Gastrocnemius medialis (tissue), 4 donors: Measurements from ENCODE around the gene PDHX. TPM values are rescaled to one million over a fixed set of nuclear protein-coding genes. Genes with fewer than 3 reads are reported as not detected.
A peak's percentile ranks its signal among the peaks of the same experiment; 100 is the strongest.

ENCODE experiments used
- ATAC-seq, 2 donors: fragments of 150-250 bp; one replicate each; pipeline ENCODE4 v1.9.1; 2016
- DNase-seq, 2 donors: peaks; one replicate each; pipeline ENCODE4 v3.0.0-alpha.2; 2019
- H3K27ac ChIP-seq, 4 donors: fragments of 200-600 bp; sonication (generic); 1 replicate in 1 of 4; 2 replicates in 3 of 4; pipeline ENCODE4 v1.5.1; 2016 to 2018; ENCODE audit warnings: mild to moderate bottlenecking in 2 of 4, moderate library complexity in 1 of 4
- H3K27me3 ChIP-seq, 3 donors: fragments of 200-600 bp; sonication (generic) in 2 of 3; 1 replicate in 1 of 3; 2 replicates in 2 of 3; pipeline versions ENCODE4 v1.5.1 to v1.6.0; 2016 to 2019; ENCODE audit warnings: mild to moderate bottlenecking in 1 of 3, moderate library complexity in 1 of 3
- H3K36me3 ChIP-seq, 2 donors: fragments of 200-600 bp; sonication (generic) in 1 of 2; one replicate each; pipeline ENCODE4 v1.5.1; 2017 to 2018
- H3K4me1 ChIP-seq, 2 donors: fragments of 200-600 bp; sonication (generic) in 1 of 2; one replicate each; pipeline ENCODE4 v1.5.1; 2016 to 2017; ENCODE audit warnings: mild to moderate bottlenecking in 2 of 2
- H3K4me3 ChIP-seq, 4 donors: fragments of 200-600 bp; sonication (generic) in 3 of 4; 1 replicate in 1 of 4; 2 replicates in 3 of 4; pipeline ENCODE4 v1.5.1; 2016 to 2019; ENCODE audit warnings: mild to moderate bottlenecking in 2 of 4
- H3K9me3 ChIP-seq, 3 donors: fragments of 200-600 bp; sonication (generic) in 2 of 3; 1 replicate in 1 of 3; 2 replicates in 2 of 3; pipeline ENCODE4 v1.5.1; 2016 to 2019
- CTCF ChIP-seq, 5 experiments: fragments of 450-650 bp in 3 of 5; fragments of 200-600 bp in 2 of 5; sonication (generic) in 2 of 5; IDR thresholded peaks in 4 of 5; conservative IDR thresholded peaks in 1 of 5; 1 replicate in 4 of 5; 2 replicates in 1 of 5; pipeline ENCODE4 v1.5.1; 2016 to 2019; ENCODE audit warnings: antibody characterized with exemption in 5 of 5, mild to moderate bottlenecking in 3 of 5, moderate library complexity in 3 of 5
- POLR2A ChIP-seq, 2 donors: fragments of 450-650 bp; IDR thresholded peaks; one replicate each; pipeline ENCODE4 v1.6.1; 2017; ENCODE audit warnings: antibody characterized with exemption in 2 of 2, mild to moderate bottlenecking in 2 of 2, moderate library complexity in 2 of 2
- in situ Hi-C, 4 donors: fragments of 200-750 bp; cut with MboI; loops; one replicate each; pipeline versions ENCODE4 v1.15.0 to v1.8.0; 2017; ENCODE audit warnings: low sequenced_read_pairs in 4 of 4
- intact Hi-C: fragments of 100-400 bp; cut with DNase I; formaldehyde crosslinking; loops from one replicate; pipeline ENCODE4 v1.15.1; 2023; ENCODE audit warnings: low total_unique reads
- total RNA-seq, 4 donors: library from RNA; depleted of rRNA; stranded (reverse); fragments of >200 nt; gene quantifications; one replicate each; pipeline versions ENCODE4 v1.1.0 to v1.2.3, GENCODE V29; 2016

The PDHX gene
- total RNA-seq, 4 donors from 2014 or later = 77.7 to 101 (median 87.3) TPM

- Histone ChIP-seq H3K4me3 (no peak overlapping the region), H3K9me3 (no peaks in the 10 kb centered on the region), H3K4me1 (peaks cover 56 to 57% of the 10 kb centered on the region in 2 donors), H3K27me3 (no peaks in the 10 kb centered on the region), H3K27ac (no peak overlapping the region), H3K36me3 (no peaks in the 10 kb centered on the region)
- DNase-seq (no peak), ATAC-seq (no peak)
- in situ Hi-C loops (loop anchor here (5.0 to 10.0 kb wide), 5 partner anchors 314 to 471 kb away; no protein-coding TSS in a partner anchor), intact Hi-C loops (loop anchor here (10.0 kb wide), 1 partner anchor 564 kb away; no protein-coding TSS in a partner anchor)
- TF ChIP-seq POLR2A (IDR thresholded peaks at IDR 0.05) = no peak
- no peak for TF ChIP-seq CTCF (IDR thresholded peaks at IDR 0.05 in 4 of 5, conservative IDR thresholded peaks at IDR 0.05 in 1 of 5)
These were observed 4.7 kb downstream of the PDHX start for GRCh38 chr11:34921156-34921555.

- intact Hi-C loops = loop anchor here (10.0 kb wide), 1 partner anchor 560 kb away; no protein-coding TSS in a partner anchor
- TF ChIP-seq POLR2A (IDR thresholded peaks at IDR 0.05) (no peak), CTCF (IDR thresholded peaks at IDR 0.05 in 4 of 5, conservative IDR thresholded peaks at IDR 0.05 in 1 of 5) (no peak)
- H3K36me3 ChIP-seq = no peaks in the 10 kb centered on the region
- no peaks in the 10 kb centered on the region for H3K9me3 ChIP-seq
- ATAC-seq (no peak), DNase-seq (no peak)
- in situ Hi-C loops = loop anchor here (5.0 to 10.0 kb wide), 5 partner anchors 310 to 468 kb away; no protein-coding TSS in a partner anchor
- peak overlapping the region in 3 of 4 donors; percentile 16 to 28 (median 17) for H3K27ac ChIP-seq
- no peaks in the 10 kb centered on the region for H3K27me3 ChIP-seq
- H3K4me1 ChIP-seq = peaks cover 65 to 70% of the 10 kb centered on the region in 2 donors
- no peak overlapping the region for H3K4me3 ChIP-seq
These were observed 8.3 kb downstream of the PDHX start for GRCh38 chr11:34924714-34925113.

GRCh38 chr11:34926101-34926830 is 9.8 kb downstream of the PDHX start:
- Histone ChIP-seq H3K4me3 (no peak overlapping the region), H3K27me3 (no peaks in the 10 kb centered on the region), H3K36me3 (no peaks in the 10 kb centered on the region), H3K27ac (no peak overlapping the region), H3K9me3 (no peaks in the 10 kb centered on the region), H3K4me1 (peaks cover 65 to 70% of the 10 kb centered on the region in 2 donors)
- TF ChIP-seq CTCF (IDR thresholded peaks at IDR 0.05 in 4 of 5, conservative IDR thresholded peaks at IDR 0.05 in 1 of 5) = peak; percentile 59 to 80 (median 70)
- TF ChIP-seq POLR2A (IDR thresholded peaks at IDR 0.05) = no peak
- DNase-seq (no peak), ATAC-seq (peak; percentile 58 to 70)
- in situ Hi-C loops = loop anchor here in 3 of 4 donors (10.0 kb wide), 2 partner anchors 309 to 459 kb away; no protein-coding TSS in a partner anchor
- intact Hi-C loops = loop anchor here (1.0 to 10.0 kb wide), 3 partner anchors 312 to 559 kb away; no protein-coding TSS in a partner anchor

GRCh38 chr11:34926831-34927132 is 10.4 kb downstream of the PDHX start:
- H3K4me3 ChIP-seq = no peak overlapping the region
- ATAC-seq = no peak

More at GRCh38 chr11:34926831-34927132, 10.4 kb downstream of the PDHX start:
- intact Hi-C loops = loop anchor here (1.0 to 10.0 kb wide), 3 partner anchors 312 to 558 kb away; no protein-coding TSS in a partner anchor
- no peaks in the 10 kb centered on the region for H3K36me3 ChIP-seq
- peaks cover 64 to 65% of the 10 kb centered on the region in 2 donors for H3K4me1 ChIP-seq
- no peaks in the 10 kb centered on the region for H3K27me3 ChIP-seq
- H3K27ac ChIP-seq = no peak overlapping the region
- in situ Hi-C loops = loop anchor here in 3 of 4 donors (10.0 kb wide), 2 partner anchors 308 to 458 kb away; no protein-coding TSS in a partner anchor
- TF ChIP-seq POLR2A (IDR thresholded peaks at IDR 0.05) = no peak
- TF ChIP-seq CTCF (IDR thresholded peaks at IDR 0.05 in 4 of 5, conservative IDR thresholded peaks at IDR 0.05 in 1 of 5) = no peak
- H3K9me3 ChIP-seq = no peaks in the 10 kb centered on the region
- DNase-seq = no peak
